Psoas muscle (tissue), 8 donors: ENCODE results near the gene ERGIC2. TPM values are rescaled to one million over a fixed set of nuclear protein-coding genes. Genes with fewer than 3 reads are reported as not detected.

Experiments
- ATAC-seq, 4 donors: fragments of 200-7000 bp; cut with Tn5 transposase; one replicate each; pipeline ENCODE4 v1.9.1; 2020; ENCODE audit warnings: moderate library complexity in 3 of 4, mild to moderate bottlenecking in 2 of 4
- DNase-seq, 2 donors: peaks; one replicate each; pipeline ENCODE4 v3.0.0-alpha.2; 2020
- H3K27ac ChIP-seq: fragments of 200-600 bp; one replicate; pipeline ENCODE4 v1.8.0; 2022
- H3K27me3 ChIP-seq, 3 donors: fragments of 200-600 bp in 1 of 3; one replicate each; pipeline versions ENCODE4 v1.6.1 to v1.8.0; 2013 to 2022; ENCODE audit warnings: low read length in 2 of 3, mild to moderate bottlenecking in 2 of 3, moderate library complexity in 1 of 3; ENCODE audit not compliant: insufficient read depth in 3 of 3
- H3K36me3 ChIP-seq, 2 donors: fragments of 200-600 bp in 1 of 2; one replicate each; pipeline versions ENCODE4 v1.6.1 to v1.8.0; 2013 to 2022; ENCODE audit warnings: low read depth in 1 of 2, mild to moderate bottlenecking in 1 of 2, moderate library complexity in 1 of 2; ENCODE audit not compliant: insufficient read depth in 1 of 2
- H3K4me1 ChIP-seq: fragments of 200-600 bp; one replicate; pipeline ENCODE4 v1.8.0; 2022
- H3K4me3 ChIP-seq: fragments of 200-600 bp; one replicate; pipeline ENCODE4 v1.8.0; 2022; ENCODE audit warnings: mild to moderate bottlenecking
- H3K9me3 ChIP-seq: fragments of 200-600 bp; one replicate; pipeline ENCODE4 v1.8.0; 2022
- CTCF ChIP-seq: fragments of 200-600 bp; IDR thresholded peaks from one replicate; pipeline ENCODE4 v1.8.0; 2022; ENCODE audit warnings: antibody characterized with exemption
- WGBS, 3 donors: extraction: QIAGEN DNeasy Blood & Tissue Kit; methylation state at CpG; one replicate each; pipeline versions ENCODE4 v1.1.6 to v1.1.7; 2013; 5-methylcytosine and 5-hydroxymethylcytosine counted together
- intact Hi-C, 2 donors: fragments of 100-400 bp; cut with DNase I; formaldehyde crosslinking; loops; one replicate each; pipeline versions ENCODE4 v1.11.0 to v1.14.2; 2022
- polyA plus RNA-seq, 3 donors: library from polyadenylated mRNA; stranded (reverse); fragments of 200-250 nt; gene quantifications; one replicate each; pipeline ENCODE4 v1.2.3, GENCODE V29; 2013
- total RNA-seq, 4 donors: library from RNA; stranded (reverse); fragmentation: NEBNext Ultra II Directional in 2 of 4; extraction: Animal tissue kit (Norgen Biotek cat#: 25700) in 2 of 4; gene quantifications; one replicate each; pipeline versions ENCODE4 v1.2.1 to v1.2.4, GENCODE V29; 2021 to 2023
- donor health status: healthy with polysubstance abuse.
- donor health status: DM: no; HTN: no; CAD: no; lungs with moderate emphysema.
- donor health status: Bipolar disorder and iron deficiency.
- donor health status: healthy.
- donor health status: DM: yes; HTN: yes; CAD: no.
- donor health status: DM: no; HTN: no; CAD: no.
- donor health status: DM: no; HTN: no; CAD: no.
- donor health status: DM: yes; HTN: yes; CAD: no.

ERGIC2 gene
- total and polyA plus RNA-seq, 7 donors, result 40.8 to 96.1 (median 68.5) TPM

- ATAC-seq, result no peak
- no peak for TF ChIP-seq CTCF
- intact Hi-C loops, result no loop called here
- Histone ChIP-seq H3K27me3 (no peaks in the 10 kb centered on the region), H3K9me3 (no peaks in the 10 kb centered on the region), H3K4me1 (no peaks in the 10 kb centered on the region), H3K4me3 (no peak overlapping the region), H3K36me3 (peaks cover 0 to 45% of the 10 kb centered on the region in 2 donors), H3K27ac (no peak overlapping the region)
- no peak for DNase-seq
- 86 to 91% (median 89%) methylated on average over 1 of the region's 1 CpG for WGBS, 3 donors
Measured at GRCh38 chr12:29337325-29337724, 43.6 kb downstream of the ERGIC2 start.

GRCh38 chr12:29334937-29335336 lies 46.0 kb downstream of the ERGIC2 start:
- H3K27ac ChIP-seq, result no peak overlapping the region
- H3K9me3 ChIP-seq, result no peaks in the 10 kb centered on the region
- intact Hi-C loops, result no loop called here
- no peak for DNase-seq
- WGBS, 3 donors, result 94 to 99% (median 94%) methylated on average over 2 of the region's 2 CpGs
- H3K4me1 ChIP-seq, result no peaks in the 10 kb centered on the region
- ATAC-seq, result no peak
- H3K27me3 ChIP-seq, result no peaks in the 10 kb centered on the region
- no peak for TF ChIP-seq CTCF
- no peak overlapping the region for H3K4me3 ChIP-seq
- peaks cover 0 to 22% of the 10 kb centered on the region in 2 donors for H3K36me3 ChIP-seq

- Histone ChIP-seq H3K9me3 (no peaks in the 10 kb centered on the region), H3K4me1 (no peaks in the 10 kb centered on the region), H3K36me3 (peaks cover 0 to 6% of the 10 kb centered on the region in 2 donors), H3K27ac (no peak overlapping the region), H3K27me3 (no peaks in the 10 kb centered on the region), H3K4me3 (no peak overlapping the region)
- intact Hi-C loops, result no loop called here
- no peak for DNase-seq
- WGBS, 3 donors, result 0% methylated on average over 1 of the region's 1 CpG
- no peak for ATAC-seq
- no peak for TF ChIP-seq CTCF
Measured at GRCh38 chr12:29333178-29333577, 47.8 kb downstream of the ERGIC2 start.

- H3K27ac ChIP-seq, result no peak overlapping the region
- 94 to 98% (median 95%) methylated on average over 1 of the region's 1 CpG for WGBS, 3 donors
- no peaks in the 10 kb centered on the region for H3K4me1 ChIP-seq
- intact Hi-C loops, result no loop called here
- H3K9me3 ChIP-seq, result no peaks in the 10 kb centered on the region
- no peak for ATAC-seq
- TF ChIP-seq CTCF, result no peak
- H3K36me3 ChIP-seq, result no peaks in the 10 kb centered on the region
- no peaks in the 10 kb centered on the region for H3K27me3 ChIP-seq
- DNase-seq, result no peak
- no peak overlapping the region for H3K4me3 ChIP-seq
Measured at GRCh38 chr12:29329411-29329810, 51.6 kb downstream of the ERGIC2 start.

- Histone ChIP-seq H3K27ac (no peak overlapping the region), H3K4me1 (peaks cover 4% of the 10 kb centered on the region), H3K27me3 (no peaks in the 10 kb centered on the region), H3K36me3 (peaks cover 0 to 4% of the 10 kb centered on the region in 2 donors), H3K9me3 (no peaks in the 10 kb centered on the region), H3K4me3 (no peak overlapping the region)
- WGBS, 3 donors, result 90 to 95% (median 91%) methylated on average over 3 of the region's 3 CpGs
- no peak for TF ChIP-seq CTCF
- intact Hi-C loops, result no loop called here
- DNase-seq (no peak), ATAC-seq (no peak)
Measured at GRCh38 chr12:29322157-29322556, 58.8 kb downstream of the ERGIC2 start.
